NB4 (cell line): ENCODE data around the gene PCSK2.

Experiments
- CTCF ChIP-seq: IDR thresholded peaks from one replicate; pipeline ENCODE4 v1.5.1; 2012; ENCODE audit warnings: low read depth, low read length
- POLR2A ChIP-seq: IDR thresholded peaks from 2 replicates; pipeline ENCODE4 v1.6.1; 2011; ENCODE audit warnings: mild to moderate bottlenecking; ENCODE audit not compliant: insufficient read length; ENCODE audit errors: extremely low read depth

- TF ChIP-seq CTCF, result no peak
- TF ChIP-seq POLR2A, result no peak
Measured at GRCh38 chr20:17358854-17359253, 132.0 kb downstream of the PCSK2 start.
